GM13976 (cell line): ENCODE data around the gene PTTG1IP.
A peak's percentile ranks its signal among the peaks of the same experiment; 100 is the strongest.

ENCODE experiments used
- DNase-seq: peaks from one replicate; pipeline ENCODE4 v3.0.0; 2012; ENCODE audit warnings: low spot score
- CTCF ChIP-seq: IDR thresholded peaks from 2 replicates; pipeline ENCODE4 v1.5.1; 2012; ENCODE audit warnings: borderline replicate concordance, mild to moderate bottlenecking; ENCODE audit not compliant: insufficient read depth; ENCODE audit errors: extremely low read depth, missing control alignments, control extremely low read depth
- in situ Hi-C: fragments of 300-500 bp; cut with MboI; formaldehyde crosslinking; loops from one replicate; pipeline ENCODE4 v1.12.0; 2022; ENCODE audit warnings: low sequenced_read_pairs, mixed read lengths, inconsistent platforms; ENCODE audit not compliant: unreplicated experiment

PTTG1IP gene

DNA sequence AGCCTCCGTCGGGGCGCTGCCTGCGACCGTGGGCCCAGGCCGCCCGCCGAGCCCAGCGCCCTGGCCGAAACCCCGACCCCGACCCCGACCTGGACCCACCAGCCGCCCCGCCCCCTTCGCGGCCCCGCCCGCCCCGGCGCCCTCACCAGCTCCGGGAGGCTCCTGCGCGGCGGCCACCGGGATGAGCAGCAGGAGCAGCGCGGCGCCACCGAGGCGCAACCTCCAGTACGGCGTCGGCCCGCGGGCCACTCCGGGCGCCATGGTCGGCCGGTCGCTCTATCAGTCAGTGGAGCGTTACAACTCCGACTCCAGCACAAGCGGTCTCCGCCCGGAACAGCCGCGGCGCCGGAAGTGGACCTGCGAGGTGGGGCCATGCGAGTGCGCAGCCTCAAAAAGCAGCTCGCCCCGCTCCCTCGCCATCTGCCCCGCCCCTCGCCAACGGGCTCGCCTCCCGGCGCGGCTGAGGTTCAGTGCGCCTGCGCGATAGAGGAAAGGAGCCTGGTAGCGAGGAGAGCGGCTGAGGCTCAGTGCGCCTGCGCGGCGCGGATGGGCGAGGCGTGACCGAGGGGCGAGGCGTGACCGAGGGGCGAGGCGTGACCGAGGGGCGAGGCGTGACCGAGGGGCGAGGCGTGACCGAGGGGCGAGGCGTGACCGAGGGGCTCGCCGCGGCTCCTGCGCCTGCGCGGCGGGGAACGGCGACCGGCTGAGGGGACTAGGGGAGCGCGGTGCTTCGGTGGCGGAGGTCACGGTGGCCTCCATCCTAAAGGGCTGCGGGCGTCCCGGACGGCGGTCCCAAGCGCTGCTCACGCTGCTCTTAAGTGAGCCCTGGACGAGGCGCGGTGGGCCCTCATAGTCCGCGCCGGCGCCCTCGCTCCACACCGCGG, at the start of gene PTTG1IP:
TSS of gene PTTG1IP (minus strand) at position 335 of the 884 bp plus-strand sequence. CDS start at position 261, 74 bp downstream.
- in situ Hi-C loops, result no loop called here
- peak; percentile 100 for DNase-seq
- TF ChIP-seq CTCF, result no peak

GRCh38 chr21:44921928-44922327, 48.4 kb upstream of the PTTG1IP start:
- no peak for DNase-seq
- no peak for TF ChIP-seq CTCF
- in situ Hi-C loops, result loop anchor here (5.0 kb wide), 1 partner anchor 45 kb away; no protein-coding TSS in a partner anchor

DNA sequence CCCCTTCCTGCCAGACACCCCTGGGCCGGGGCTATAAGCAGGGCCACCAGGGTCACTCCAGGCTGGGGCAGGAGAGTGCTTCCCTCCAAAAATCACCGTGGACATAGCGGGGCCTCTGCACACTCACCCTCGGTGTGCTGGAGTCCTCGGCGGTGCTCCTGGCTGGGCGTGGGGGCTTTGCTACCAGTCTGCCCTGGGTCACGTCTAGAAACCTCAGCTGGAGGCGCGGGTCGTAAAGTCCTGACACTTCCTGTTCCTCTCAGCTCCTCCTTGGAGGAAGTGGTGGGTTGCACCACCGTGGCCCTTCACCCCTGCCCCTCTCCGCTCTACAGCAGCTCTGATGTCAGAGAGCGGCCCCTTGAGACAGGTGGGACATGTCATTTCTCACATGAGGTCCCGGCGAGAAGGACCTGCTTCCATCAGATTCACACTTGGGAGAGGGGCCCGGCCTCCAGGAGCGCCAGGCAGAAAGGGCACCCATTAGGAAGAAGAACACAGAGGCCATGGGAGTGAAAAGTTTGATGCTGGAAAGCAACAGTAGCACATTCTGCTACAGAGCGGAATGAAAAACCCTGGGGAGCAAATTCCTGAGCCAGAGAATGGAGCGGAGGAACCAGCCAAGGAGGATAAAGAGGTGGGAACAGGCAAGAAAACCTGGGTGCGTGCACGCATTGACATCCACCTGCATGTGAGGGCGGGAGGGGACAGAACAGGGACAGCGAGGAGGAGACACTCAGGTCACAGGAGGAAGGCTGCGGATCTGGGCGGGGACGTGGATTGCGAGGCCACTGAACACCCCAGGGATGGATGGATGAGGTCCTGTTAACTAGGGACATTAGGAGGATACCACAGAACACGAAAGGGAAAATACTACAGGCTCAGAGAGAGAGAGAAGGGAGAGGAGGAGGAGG, 47.5 kb upstream of the PTTG1IP start, which contains the start of gene ITGB2:
TSS of gene ITGB2 (minus strand) at position 206 of the 911 bp plus-strand sequence. CDS start 10,117 bp downstream, outside the sequence.
- in situ Hi-C loops, result loop anchor here (5.0 kb wide), 1 partner anchor 44 kb away; no protein-coding TSS in a partner anchor
- peak; percentile 78 for DNase-seq
- TF ChIP-seq CTCF, result no peak

DNA sequence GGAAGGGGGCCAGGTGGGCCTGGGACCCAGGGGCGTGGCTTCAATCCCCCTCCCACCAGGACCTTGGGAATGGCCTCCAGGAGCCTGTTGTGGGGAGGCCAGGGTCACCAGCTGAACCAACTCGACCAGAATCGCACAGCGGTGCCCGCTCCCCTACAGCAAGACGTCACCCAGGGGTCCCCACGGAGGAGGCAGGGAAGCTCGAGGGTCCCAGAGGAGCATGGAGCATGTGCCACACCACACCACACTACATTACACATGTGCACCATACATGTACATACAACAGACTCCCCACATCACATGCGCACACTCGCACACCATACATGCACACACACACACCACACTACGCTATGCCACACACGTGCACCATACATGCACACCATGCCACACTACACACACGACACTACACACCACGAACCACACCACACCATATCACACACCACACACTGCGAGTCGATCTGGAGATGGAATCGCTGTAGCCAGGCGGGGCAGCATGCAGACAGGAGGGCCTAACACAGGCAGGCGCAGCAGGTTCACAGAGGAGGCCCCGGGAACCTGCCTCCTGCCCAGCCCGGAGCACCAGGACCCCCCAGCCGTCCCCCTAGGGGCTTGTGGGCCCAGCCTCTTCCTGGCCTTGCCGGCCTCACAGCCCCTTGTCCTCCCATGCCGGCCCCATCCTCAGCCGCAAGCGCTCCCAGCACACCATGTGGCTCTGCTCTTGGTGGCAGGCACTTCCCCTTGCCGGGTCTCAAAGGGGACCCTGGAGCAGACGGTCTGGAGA, 46.6 kb upstream of the PTTG1IP start:
- TF ChIP-seq CTCF, result no peak
- no peak for DNase-seq
- in situ Hi-C loops, result loop anchor here (5.0 kb wide), 1 partner anchor 43 kb away; no protein-coding TSS in a partner anchor

- TF ChIP-seq CTCF, result no peak
- in situ Hi-C loops, result no loop called here
- DNase-seq, result no peak
Observed at GRCh38 chr21:44919111-44919912, 45.8 kb upstream of the PTTG1IP start.
